Psoas muscle (tissue), 8 donors: ENCODE measurements around the gene PPP5C. TPM values are rescaled to one million over a fixed set of nuclear protein-coding genes. Genes with fewer than 3 reads are reported as not detected.

Source experiments
- ATAC-seq, 4 donors: fragments of 200-7000 bp; cut with Tn5 transposase; one replicate each; pipeline ENCODE4 v1.9.1; 2020; ENCODE audit warnings: moderate library complexity in 3 of 4, mild to moderate bottlenecking in 2 of 4
- DNase-seq, 2 donors: peaks; one replicate each; pipeline ENCODE4 v3.0.0-alpha.2; 2020
- H3K27ac ChIP-seq: fragments of 200-600 bp; one replicate; pipeline ENCODE4 v1.8.0; 2022
- H3K27me3 ChIP-seq, 3 donors: fragments of 200-600 bp in 1 of 3; one replicate each; pipeline versions ENCODE4 v1.6.1 to v1.8.0; 2013 to 2022; ENCODE audit warnings: low read length in 2 of 3, mild to moderate bottlenecking in 2 of 3, moderate library complexity in 1 of 3; ENCODE audit not compliant: insufficient read depth in 3 of 3
- H3K36me3 ChIP-seq, 2 donors: fragments of 200-600 bp in 1 of 2; one replicate each; pipeline versions ENCODE4 v1.6.1 to v1.8.0; 2013 to 2022; ENCODE audit warnings: low read depth in 1 of 2, mild to moderate bottlenecking in 1 of 2, moderate library complexity in 1 of 2; ENCODE audit not compliant: insufficient read depth in 1 of 2
- H3K4me1 ChIP-seq: fragments of 200-600 bp; one replicate; pipeline ENCODE4 v1.8.0; 2022
- H3K4me3 ChIP-seq: fragments of 200-600 bp; one replicate; pipeline ENCODE4 v1.8.0; 2022; ENCODE audit warnings: mild to moderate bottlenecking
- H3K9me3 ChIP-seq: fragments of 200-600 bp; one replicate; pipeline ENCODE4 v1.8.0; 2022
- CTCF ChIP-seq: fragments of 200-600 bp; IDR thresholded peaks from one replicate; pipeline ENCODE4 v1.8.0; 2022; ENCODE audit warnings: antibody characterized with exemption
- WGBS, 3 donors: extraction: QIAGEN DNeasy Blood & Tissue Kit; methylation state at CpG; one replicate each; pipeline versions ENCODE4 v1.1.6 to v1.1.7; 2013; 5-methylcytosine and 5-hydroxymethylcytosine counted together
- intact Hi-C, 2 donors: fragments of 100-400 bp; cut with DNase I; formaldehyde crosslinking; loops; one replicate each; pipeline versions ENCODE4 v1.11.0 to v1.14.2; 2022
- polyA plus RNA-seq, 3 donors: library from polyadenylated mRNA; stranded (reverse); fragments of 200-250 nt; gene quantifications; one replicate each; pipeline ENCODE4 v1.2.3, GENCODE V29; 2013
- total RNA-seq, 4 donors: library from RNA; stranded (reverse); fragmentation: NEBNext Ultra II Directional in 2 of 4; extraction: Animal tissue kit (Norgen Biotek cat#: 25700) in 2 of 4; gene quantifications; one replicate each; pipeline versions ENCODE4 v1.2.1 to v1.2.4, GENCODE V29; 2021 to 2023
- donor health status: healthy with polysubstance abuse.
- donor health status: DM: no; HTN: no; CAD: no; lungs with moderate emphysema.
- donor health status: Bipolar disorder and iron deficiency.
- donor health status: healthy.
- donor health status: DM: yes; HTN: yes; CAD: no.
- donor health status: DM: no; HTN: no; CAD: no.
- donor health status: DM: no; HTN: no; CAD: no.
- donor health status: DM: yes; HTN: yes; CAD: no.

The PPP5C gene
- total and polyA plus RNA-seq, 7 donors = 39.7 to 73.6 (median 51.9) TPM

- H3K27ac ChIP-seq = no peak overlapping the region
- intact Hi-C loops = no loop called here
- ATAC-seq (no peak), DNase-seq (no peak)
- H3K9me3 ChIP-seq = no peaks in the 10 kb centered on the region
- H3K4me1 ChIP-seq = no peaks in the 10 kb centered on the region
- H3K4me3 ChIP-seq = no peak overlapping the region
- 91 to 94% (median 92%) methylated on average over 25 of the region's 25 CpGs for WGBS, 3 donors
- TF ChIP-seq CTCF = no peak
- peaks cover 6 to 80% of the 10 kb centered on the region in 2 donors for H3K36me3 ChIP-seq
- H3K27me3 ChIP-seq = no peaks in the 10 kb centered on the region
These were observed 41.6 kb downstream of the PPP5C start for GRCh38 chr19:46388311-46389095.

GRCh38 chr19:46390121-46390858 is 43.4 kb downstream of the PPP5C start:
- WGBS, 3 donors = 93 to 95% (median 93%) methylated on average over 16 of the region's 16 CpGs
- no peak overlapping the region for H3K27ac ChIP-seq
- no peak for TF ChIP-seq CTCF
- H3K4me1 ChIP-seq = no peaks in the 10 kb centered on the region
- intact Hi-C loops = no loop called here
- H3K4me3 ChIP-seq = no peak overlapping the region
- no peaks in the 10 kb centered on the region for H3K9me3 ChIP-seq
- no peak for DNase-seq
- peaks cover 6 to 65% of the 10 kb centered on the region in 2 donors for H3K36me3 ChIP-seq
- no peak for ATAC-seq
- no peaks in the 10 kb centered on the region for H3K27me3 ChIP-seq

- WGBS, 3 donors = 85 to 89% (median 86%) methylated on average over 18 of the region's 18 CpGs
- Histone ChIP-seq H3K36me3 (peaks cover 6 to 59% of the 10 kb centered on the region in 2 donors), H3K27me3 (no peaks in the 10 kb centered on the region), H3K4me3 (no peak overlapping the region), H3K9me3 (no peaks in the 10 kb centered on the region), H3K4me1 (no peaks in the 10 kb centered on the region), H3K27ac (no peak overlapping the region)
- peak in 2 of 4 donors; percentile 18 to 29 for ATAC-seq
- intact Hi-C loops = no loop called here
- TF ChIP-seq CTCF = no peak
- DNase-seq = peak in 1 of 2 donors; percentile 46
These were observed 44.0 kb downstream of the PPP5C start for GRCh38 chr19:46390866-46391265.

- no peak for DNase-seq
- H3K4me1 ChIP-seq = no peaks in the 10 kb centered on the region
- H3K4me3 ChIP-seq = no peak overlapping the region
- intact Hi-C loops = no loop called here
- no peak overlapping the region for H3K27ac ChIP-seq
- 86 to 90% (median 89%) methylated on average over 29 to 33 of the region's 33 CpGs for WGBS, 3 donors
- H3K9me3 ChIP-seq = no peaks in the 10 kb centered on the region
- H3K36me3 ChIP-seq = peaks cover 4 to 58% of the 10 kb centered on the region in 2 donors
- no peak for TF ChIP-seq CTCF
- no peaks in the 10 kb centered on the region for H3K27me3 ChIP-seq
- ATAC-seq = no peak
These were observed 44.7 kb downstream of the PPP5C start for GRCh38 chr19:46391296-46392251.
